GM12878 (cell line): ENCODE results near the gene RPL3. TPM values are rescaled to one million over a fixed set of nuclear protein-coding genes. Genes with fewer than 3 reads are reported as not detected.

ENCODE experiments used
- ATF7 ChIP-seq: fragments of 450-650 bp; IDR thresholded peaks from 2 replicates; pipeline ENCODE4 v1.6.1; 2016; ENCODE audit warnings: low read depth, mild to moderate bottlenecking
- BCLAF1 ChIP-seq: fragments of 450-650 bp; IDR thresholded peaks from 2 replicates; pipeline ENCODE4 v1.6.1; 2017; ENCODE audit warnings: antibody characterized with exemption, mild to moderate bottlenecking, moderate library complexity
- BMI1 ChIP-seq: fragments of 450-650 bp; IDR thresholded peaks from 2 replicates; pipeline ENCODE4 v1.6.1; 2016; ENCODE audit warnings: mild to moderate bottlenecking, moderate library complexity, borderline replicate concordance
- CHD4 ChIP-seq: fragments of 200-600 bp; sonication (generic); IDR thresholded peaks from 2 replicates; pipeline ENCODE4 v1.6.1; 2016; ENCODE audit warnings: mild to moderate bottlenecking
- CREB1 ChIP-seq: IDR thresholded peaks from 2 replicates; pipeline ENCODE4 v1.6.1; 2012; ENCODE audit warnings: low read depth, mild to moderate bottlenecking, inconsistent platforms
- EED ChIP-seq: sonication (generic); IDR thresholded peaks from 2 replicates; pipeline ENCODE4 v1.6.1; 2016; ENCODE audit warnings: antibody characterized with exemption, low read depth
- EGR1 ChIP-seq, 2 experiments: IDR thresholded peaks; 1 replicate in 1 of 2; 2 replicates in 1 of 2; pipeline ENCODE4 v1.6.1; 2011 to 2012; ENCODE audit warnings: low read depth in 2 of 2, low read length in 2 of 2, borderline replicate concordance in 1 of 2, mild to moderate bottlenecking in 1 of 2, moderate library complexity in 1 of 2
- ESRRA ChIP-seq: IDR thresholded peaks from 2 replicates; pipeline ENCODE4 v1.6.1; 2012; ENCODE audit warnings: mild to moderate bottlenecking, low read length, improper control_type of control experiment
- ETV6 ChIP-seq, 2 experiments: fragments of 450-650 bp in 1 of 2; IDR thresholded peaks in 1 of 2; conservative IDR thresholded peaks in 1 of 2; 2 replicates each; pipeline ENCODE4 v1.6.1; 2014; ENCODE audit warnings: antibody characterized with exemption in 1 of 2, borderline replicate concordance in 1 of 2, low read depth in 1 of 2, mild to moderate bottlenecking in 1 of 2, moderate library complexity in 1 of 2
- GABPA ChIP-seq: IDR thresholded peaks from 2 replicates; pipeline ENCODE4 v1.6.1; 2014; ENCODE audit warnings: antibody characterized with exemption, low read depth, mild to moderate bottlenecking, inconsistent platforms
- HDAC6 ChIP-seq: fragments of 200-600 bp; sonication (generic); IDR thresholded peaks from one replicate; pipeline ENCODE4 v1.8.0; 2017; ENCODE audit warnings: antibody characterized with exemption; ENCODE audit not compliant: unreplicated experiment
- IKZF1 ChIP-seq: fragments of 450-650 bp; conservative IDR thresholded peaks from 2 replicates; pipeline ENCODE4 v1.6.1; 2017; ENCODE audit warnings: antibody characterized with exemption, mild to moderate bottlenecking
- KDM1A ChIP-seq: fragments of 200-600 bp; sonication (generic); IDR thresholded peaks from 2 replicates; pipeline ENCODE4 v1.6.1; 2016; ENCODE audit warnings: borderline replicate concordance
- MTA2 ChIP-seq: fragments of 450-650 bp; IDR thresholded peaks from 2 replicates; pipeline ENCODE4 v1.6.1; 2016; ENCODE audit warnings: low read depth, mild to moderate bottlenecking, moderate library complexity
- MYB ChIP-seq: fragments of 150-350 bp; IDR thresholded peaks from 2 replicates; pipeline ENCODE4 v1.6.1; 2014; ENCODE audit warnings: mild to moderate bottlenecking, low read depth, low read length, borderline replicate concordance
- NFIC ChIP-seq: IDR thresholded peaks from 2 replicates; pipeline ENCODE4 v1.6.1; 2012; ENCODE audit warnings: low read depth, mild to moderate bottlenecking, inconsistent platforms, low read length, moderate library complexity
- NR2C1 ChIP-seq: fragments of 450-650 bp; IDR thresholded peaks from 2 replicates; pipeline ENCODE4 v1.6.1; 2017; ENCODE audit warnings: antibody characterized with exemption, mild to moderate bottlenecking, moderate library complexity
- NR2F1 ChIP-seq: fragments of 450-650 bp; conservative IDR thresholded peaks from 2 replicates; pipeline ENCODE4 v1.6.1; 2017; ENCODE audit warnings: mild to moderate bottlenecking
- PAX5 ChIP-seq: IDR thresholded peaks from 2 replicates; pipeline ENCODE4 v1.6.1; 2011; ENCODE audit warnings: low read depth, low read length, borderline replicate concordance
- POLR2AphosphoS5 ChIP-seq: IDR thresholded peaks from 2 replicates; pipeline ENCODE4 v1.6.1; 2011; ENCODE audit warnings: mild to moderate bottlenecking, low read length, inconsistent platforms
- RELA ChIP-seq: fragments of 450-650 bp; IDR thresholded peaks from 2 replicates; pipeline ENCODE4 v1.8.0; 2014; ENCODE audit warnings: borderline replicate concordance; ENCODE audit not compliant: partially characterized antibody
- SIN3A ChIP-seq: IDR thresholded peaks from 2 replicates; pipeline ENCODE4 v1.6.1; 2012; ENCODE audit warnings: low read depth, low read length, improper control_type of control experiment
- SIX5 ChIP-seq: IDR thresholded peaks from 2 replicates; pipeline ENCODE4 v1.6.1; 2011; ENCODE audit warnings: mild to moderate bottlenecking, low read depth, low read length, moderate library complexity; ENCODE audit not compliant: severe bottlenecking
- SMARCA5 ChIP-seq: fragments of 450-650 bp; IDR thresholded peaks from 2 replicates; pipeline ENCODE4 v1.6.1; 2017; ENCODE audit warnings: mild to moderate bottlenecking
- SPI1 ChIP-seq: IDR thresholded peaks from 2 replicates; pipeline ENCODE4 v1.6.1; 2011; ENCODE audit warnings: low read depth, mild to moderate bottlenecking, low read length, moderate library complexity, borderline replicate concordance; ENCODE audit not compliant: insufficient read depth
- TCF3 ChIP-seq: IDR thresholded peaks from 2 replicates; pipeline ENCODE4 v1.6.1; 2012; ENCODE audit warnings: low read depth, mild to moderate bottlenecking, low read length, borderline replicate concordance; ENCODE audit not compliant: insufficient read depth
- YY1 ChIP-seq: IDR thresholded peaks from 2 replicates; pipeline ENCODE4 v1.6.1; 2011; ENCODE audit warnings: low read depth, mild to moderate bottlenecking, low read length
- ZNF207 ChIP-seq: fragments of 450-650 bp; IDR thresholded peaks from 2 replicates; pipeline ENCODE4 v1.6.1; 2014; ENCODE audit warnings: antibody characterized with exemption, mild to moderate bottlenecking, borderline replicate concordance
- ZNF217 ChIP-seq: fragments of 450-650 bp; IDR thresholded peaks from 2 replicates; pipeline ENCODE4 v1.6.1; 2017; ENCODE audit warnings: antibody characterized with exemption, mild to moderate bottlenecking
- ZNF24 ChIP-seq: fragments of 450-650 bp; IDR thresholded peaks from 2 replicates; pipeline ENCODE4 v1.6.1; 2017; ENCODE audit warnings: antibody characterized with exemption, mild to moderate bottlenecking
- polyA plus RNA-seq, 11 experiments: library from polyadenylated mRNA; depleted of rRNA in 4 of 11; unstranded in 6 of 11; stranded (reverse) in 5 of 11; fragments of >200 nt; fragmentation: Nextera tagmentation in 4 of 11; fragmentation: Illumina TruSeq in 1 of 11; extraction: Ambion mirVana in 4 of 11; extraction: Trizol in 1 of 11; gene quantifications; 1 replicate in 1 of 11; 2 replicates in 10 of 11; pipeline versions ENCODE4 v1.2.1 to v1.2.3, GENCODE V29; 2011 to 2016; ENCODE audit warnings: inconsistent platforms in 2 of 11, missing spikeins in 2 of 11, low read depth in 1 of 11
- total RNA-seq, 4 experiments: library from RNA; depleted of rRNA in 3 of 4; stranded (reverse); fragments of >200 nt in 3 of 4; fragmentation: Illumina TruSeq in 1 of 4; extraction: Trizol in 1 of 4; gene quantifications; 2 replicates each; pipeline versions ENCODE4 v1.2.1 to v1.2.3, GENCODE V29; 2013 to 2021

The RPL3 gene
- total and polyA plus RNA-seq, 10 of the 15 experiments (the other 5 are each of a cell fraction or from before 2014, with no cell fraction given), result 1,534 to 6,791 (median 3,992) TPM

GRCh38 chr22:39299829-39300178 is 19.6 kb downstream of the RPL3 start (continued):
- TF ChIP-seq CREB1 (no peak), HDAC6 (no peak), TCF3 (0 out of 2 replicates have a peak, but pooled peaks have one; percentile 42), SIN3A (no peak), CHD4 (no peak), RELA (no peak), GABPA (peak; percentile 86), ATF7 (peak; percentile 39), SPI1 (peak; percentile 35; the same call in 1 of the 2 replicates), BCLAF1 (no peak), EED (peak; percentile 48; the same call in 1 of the 2 replicates), YY1 (peak; percentile 32; the same call in 1 of the 2 replicates), ZNF207 (no peak), PAX5 (peak; percentile 72; the same call in 1 of the 2 replicates), ZNF217 (peak; percentile 90), KDM1A (no peak), ETV6 (conservative IDR thresholded peaks at IDR 0.05 in 1 of 2, IDR thresholded peaks at IDR 0.05 in 1 of 2; ENCODE audit: borderline replicate concordance in 1 of 2, low read depth in 1 of 2) (peak in 1 of 2 experiments; percentile 60; a peak in 2 of 4 replicates), IKZF1 (peak; percentile 58), BMI1 (no peak), MYB (no peak), NFIC (no peak), EGR1 (IDR thresholded peaks at IDR 0.05; ENCODE audit: borderline replicate concordance in 1 of 2, low read depth in 2 of 2, low read length in 2 of 2) (no peak), SIX5 (no peak), NR2C1 (peak; percentile 90), ZNF24 (peak; percentile 90), SMARCA5 (peak; percentile 98), NR2F1 (peak; percentile 81), MTA2 (peak; percentile 39; the same call in 1 of the 2 replicates), ESRRA (peak; percentile 96), POLR2AphosphoS5 (no peak)
